Cardiac muscle cell (in vitro differentiated cells and primary cell): ENCODE data around the gene MARCHF4. TPM values are rescaled to one million over a fixed set of nuclear protein-coding genes. Genes with fewer than 3 reads are reported as not detected.

Source experiments
- DNase-seq, 2 donors: peaks; one replicate each; pipeline versions ENCODE4 v3.0.0 to v3.0.0-alpha.2; 2010 to 2017; ENCODE audit warnings: low read depth in 1 of 2, low spot score in 1 of 2
- H3K27ac ChIP-seq: fragments of 200-600 bp; sonication (generic); 2 replicates; pipeline ENCODE4 v1.5.1; 2016
- H3K27me3 ChIP-seq: fragments of 200-600 bp; sonication (generic); 2 replicates; pipeline ENCODE4 v1.6.0; 2016; ENCODE audit warnings: control low read depth
- H3K36me3 ChIP-seq: fragments of 200-600 bp; sonication (generic); 2 replicates; pipeline ENCODE4 v1.5.1; 2016; ENCODE audit warnings: control low read depth
- H3K4me1 ChIP-seq: fragments of 200-600 bp; sonication (generic); 2 replicates; pipeline ENCODE4 v1.8.1; 2017; ENCODE audit warnings: low read depth, mild to moderate bottlenecking, mixed run types
- H3K4me3 ChIP-seq: fragments of 200-600 bp; sonication (generic); 2 replicates; pipeline ENCODE4 v1.5.1; 2016; ENCODE audit warnings: mild to moderate bottlenecking
- H3K9me3 ChIP-seq: fragments of 200-600 bp; sonication (generic); 2 replicates; pipeline ENCODE4 v1.5.1; 2017; ENCODE audit warnings: low read depth, mild to moderate bottlenecking, control low read depth
- CTCF ChIP-seq: IDR thresholded peaks from 2 replicates; pipeline ENCODE4 v1.5.1; 2012; ENCODE audit warnings: low read depth, mild to moderate bottlenecking, low read length
- polyA plus RNA-seq: library from polyadenylated mRNA; unstranded; fragments of >200 nt; fragmentation: Nextera tagmentation; extraction: Ambion mirVana; gene quantifications from 2 replicates; pipeline ENCODE4 v1.2.1, GENCODE V29; 2016
- total RNA-seq: library from RNA; depleted of rRNA; stranded (reverse); fragments of >200 nt; gene quantifications from 2 replicates; pipeline ENCODE4 v1.2.3, GENCODE V29; 2016

MARCHF4 gene
- total and polyA plus RNA-seq, 2 experiments from 2014 or later, result not detected

GRCh38 chr2:216366777-216367471 lies 5.4 kb downstream of the MARCHF4 start:
- no peaks in the 10 kb centered on the region for H3K9me3 ChIP-seq

GRCh38 chr2:216365518-216365917 lies 6.8 kb downstream of the MARCHF4 start:
- no peak for DNase-seq
- Histone ChIP-seq H3K27me3 (peaks cover 25% of the 10 kb centered on the region), H3K4me1 (no peaks in the 10 kb centered on the region), H3K36me3 (no peaks in the 10 kb centered on the region), H3K9me3 (no peaks in the 10 kb centered on the region), H3K27ac (no peak overlapping the region), H3K4me3 (no peak overlapping the region)
- no peak for TF ChIP-seq CTCF

More at GRCh38 chr2:216366777-216367471, 5.4 kb downstream of the MARCHF4 start:
- DNase-seq, result peak; percentile 34 to 38
- Histone ChIP-seq H3K27ac (no peak overlapping the region), H3K4me1 (no peaks in the 10 kb centered on the region), H3K36me3 (no peaks in the 10 kb centered on the region), H3K4me3 (no peak overlapping the region), H3K27me3 (peaks cover 39% of the 10 kb centered on the region)
- TF ChIP-seq CTCF, result no peak

GRCh38 chr2:216363221-216363620 lies 9.1 kb downstream of the MARCHF4 start:
- no peak overlapping the region for H3K27ac ChIP-seq
- TF ChIP-seq CTCF, result no peak
- no peaks in the 10 kb centered on the region for H3K4me1 ChIP-seq
- no peak for DNase-seq
- H3K27me3 ChIP-seq, result peaks cover 4% of the 10 kb centered on the region
- no peaks in the 10 kb centered on the region for H3K36me3 ChIP-seq
- no peak overlapping the region for H3K4me3 ChIP-seq
- H3K9me3 ChIP-seq, result no peaks in the 10 kb centered on the region

GRCh38 chr2:216362730-216363129 lies 9.6 kb downstream of the MARCHF4 start:
- no peak for TF ChIP-seq CTCF
- peak; percentile 16 to 95 for DNase-seq
- Histone ChIP-seq H3K4me3 (no peak overlapping the region), H3K27me3 (peaks cover 3% of the 10 kb centered on the region), H3K36me3 (no peaks in the 10 kb centered on the region), H3K9me3 (no peaks in the 10 kb centered on the region), H3K27ac (no peak overlapping the region), H3K4me1 (no peaks in the 10 kb centered on the region)

GRCh38 chr2:216355711-216356110 lies 16.6 kb downstream of the MARCHF4 start:
- H3K9me3 ChIP-seq, result no peaks in the 10 kb centered on the region

More at GRCh38 chr2:216355711-216356110, 16.6 kb downstream of the MARCHF4 start:
- H3K27ac ChIP-seq, result no peak overlapping the region
- H3K27me3 ChIP-seq, result peaks cover 3% of the 10 kb centered on the region
- DNase-seq, result no peak
- TF ChIP-seq CTCF, result no peak
- H3K36me3 ChIP-seq, result no peaks in the 10 kb centered on the region
- no peaks in the 10 kb centered on the region for H3K4me1 ChIP-seq
- H3K4me3 ChIP-seq, result no peak overlapping the region
